MM.1S (cell line): ENCODE measurements around the gene ZNF354C.

Experiments
- EZH2 ChIP-seq: fragments of 300-600 bp; sonication (generic); optimal IDR thresholded peaks from 2 replicates; pipeline ENCODE3; 2017; ENCODE audit warnings: low read depth, mild to moderate bottlenecking, antibody characterized with exemption, low read length, mixed read lengths
- EZH2phosphoT487 ChIP-seq: fragments of 300-600 bp; sonication (generic); IDR thresholded peaks from 2 replicates; pipeline ENCODE4 v1.6.1; 2018; ENCODE audit warnings: antibody characterized with exemption, low read length
- TF ChIP-seq, protein P1 (sequence below): fragments of 300-600 bp; sonication (generic); IDR thresholded peaks from 2 replicates; pipeline ENCODE4 v1.5.1; 2016; ENCODE audit warnings: antibody characterized with exemption, low read length, mixed read lengths

DNA sequence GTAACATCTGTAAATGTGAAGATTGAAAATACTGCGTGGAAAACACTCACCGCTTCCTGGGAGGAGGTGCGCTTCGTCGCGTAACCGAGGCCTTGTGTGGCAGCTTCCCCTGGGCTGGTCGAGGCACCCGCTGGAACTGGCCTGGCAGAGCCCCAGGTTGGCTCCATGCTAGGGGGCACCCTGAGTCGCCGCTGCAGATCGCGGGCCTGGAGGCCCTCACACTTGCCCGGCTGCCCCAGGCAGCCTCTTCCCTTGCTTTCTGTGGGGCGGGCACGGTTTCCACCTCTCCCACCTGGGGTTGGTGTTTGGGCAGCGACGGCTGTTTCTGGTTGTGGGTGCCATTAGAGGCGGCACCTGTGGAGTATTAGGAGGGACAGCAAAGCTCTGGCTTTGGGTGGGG is 852 bp downstream of the ZNF354C start:
- no peak for TF ChIP-seq EZH2phosphoT487
- TF ChIP-seq, protein P1, sequence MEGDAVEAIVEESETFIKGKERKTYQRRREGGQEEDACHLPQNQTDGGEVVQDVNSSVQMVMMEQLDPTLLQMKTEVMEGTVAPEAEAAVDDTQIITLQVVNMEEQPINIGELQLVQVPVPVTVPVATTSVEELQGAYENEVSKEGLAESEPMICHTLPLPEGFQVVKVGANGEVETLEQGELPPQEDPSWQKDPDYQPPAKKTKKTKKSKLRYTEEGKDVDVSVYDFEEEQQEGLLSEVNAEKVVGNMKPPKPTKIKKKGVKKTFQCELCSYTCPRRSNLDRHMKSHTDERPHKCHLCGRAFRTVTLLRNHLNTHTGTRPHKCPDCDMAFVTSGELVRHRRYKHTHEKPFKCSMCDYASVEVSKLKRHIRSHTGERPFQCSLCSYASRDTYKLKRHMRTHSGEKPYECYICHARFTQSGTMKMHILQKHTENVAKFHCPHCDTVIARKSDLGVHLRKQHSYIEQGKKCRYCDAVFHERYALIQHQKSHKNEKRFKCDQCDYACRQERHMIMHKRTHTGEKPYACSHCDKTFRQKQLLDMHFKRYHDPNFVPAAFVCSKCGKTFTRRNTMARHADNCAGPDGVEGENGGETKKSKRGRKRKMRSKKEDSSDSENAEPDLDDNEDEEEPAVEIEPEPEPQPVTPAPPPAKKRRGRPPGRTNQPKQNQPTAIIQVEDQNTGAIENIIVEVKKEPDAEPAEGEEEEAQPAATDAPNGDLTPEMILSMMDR: no peak
- TF ChIP-seq EZH2: no peak
